ENCODE results near the gene USH2A.

The USH2A gene

GRCh38 chr1:215661033-215661432 lies 762.2 kb downstream of the USH2A start:
- Histone ChIP-seq H3K9me3 (ENCODE audit: insufficient read depth, low read length) (no peaks in the 10 kb centered on the region), H4K20me1 (ENCODE audit: low read depth, low read length) (no peaks in the 10 kb centered on the region), H3K79me2 (ENCODE audit: insufficient read depth, low read length) (no peaks in the 10 kb centered on the region), H3K4me3 (ENCODE audit: insufficient read depth, low read length, poor library complexity, severe bottlenecking) (no peak overlapping the region), H3F3A (ENCODE audit: insufficient read depth) (no peaks in the 10 kb centered on the region), H3K27me3 (ENCODE audit: low read length) (no peaks in the 10 kb centered on the region; the same call in 1 of the 2 replicates), H3K27ac (ENCODE audit: low read depth, low read length) (no peak overlapping the region), H3K36me3 (ENCODE audit: low read length) (no peaks in the 10 kb centered on the region), H3K4me2 (ENCODE audit: low read depth, low read length, poor library complexity, severe bottlenecking) (no peak overlapping the region), H3K9me2 (replicated peaks; ENCODE audit: insufficient read depth, low read length) (no peaks in the 10 kb centered on the region), H2AFZ (ENCODE audit: low read depth, low read length, severe bottlenecking) (no peak overlapping the region), H3K9ac (ENCODE audit: low read length) (no peak overlapping the region)
- TF ChIP-seq EZH2phosphoT487 (conservative IDR thresholded peaks at IDR 0.05; ENCODE audit: low read length) (no peak), CTCF (IDR thresholded peaks at IDR 0.05; ENCODE audit: insufficient read depth, low read length, poor library complexity, severe bottlenecking) (no peak)

GRCh38 chr1:215660259-215660658 lies 763.0 kb downstream of the USH2A start:
- TF ChIP-seq CTCF (IDR thresholded peaks at IDR 0.05; ENCODE audit: insufficient read depth, low read length, poor library complexity, severe bottlenecking) (no peak), EZH2phosphoT487 (conservative IDR thresholded peaks at IDR 0.05; ENCODE audit: low read length) (no peak)
- Histone ChIP-seq H3K27ac (ENCODE audit: low read depth, low read length) (no peak overlapping the region), H3K4me2 (ENCODE audit: low read depth, low read length, poor library complexity, severe bottlenecking) (no peak overlapping the region)

GRCh38 chr1:215657047-215657446 lies 766.2 kb downstream of the USH2A start:
- no peaks in the 10 kb centered on the region for H3K36me3 ChIP-seq (ENCODE audit: low read length)
- H3K79me2 ChIP-seq (ENCODE audit: insufficient read depth, low read length): no peaks in the 10 kb centered on the region
- no peaks in the 10 kb centered on the region; the same call in 1 of the 2 replicates for H3K27me3 ChIP-seq (ENCODE audit: low read length)
- H2AFZ ChIP-seq (ENCODE audit: low read depth, low read length, severe bottlenecking): no peak overlapping the region
- no peak overlapping the region for H3K4me3 ChIP-seq (ENCODE audit: insufficient read depth, low read length, poor library complexity, severe bottlenecking)
- H3K4me2 ChIP-seq (ENCODE audit: low read depth, low read length, poor library complexity, severe bottlenecking): no peak overlapping the region
- H3F3A ChIP-seq (ENCODE audit: insufficient read depth): no peaks in the 10 kb centered on the region
- H3K27ac ChIP-seq (ENCODE audit: low read depth, low read length): no peak overlapping the region
- H3K9me2 ChIP-seq (replicated peaks; ENCODE audit: insufficient read depth, low read length): no peaks in the 10 kb centered on the region
- H4K20me1 ChIP-seq (ENCODE audit: low read depth, low read length): no peaks in the 10 kb centered on the region
- no peak overlapping the region for H3K9ac ChIP-seq (ENCODE audit: low read length)
- no peak for TF ChIP-seq CTCF (IDR thresholded peaks at IDR 0.05; ENCODE audit: insufficient read depth, low read length, poor library complexity, severe bottlenecking)
- TF ChIP-seq EZH2phosphoT487 (conservative IDR thresholded peaks at IDR 0.05; ENCODE audit: low read length): no peak
- H3K9me3 ChIP-seq (ENCODE audit: insufficient read depth, low read length): no peaks in the 10 kb centered on the region

More at GRCh38 chr1:215660259-215660658, 763.0 kb downstream of the USH2A start:
- Histone ChIP-seq H3K4me3 (ENCODE audit: insufficient read depth, low read length, poor library complexity, severe bottlenecking) (no peak overlapping the region), H3K9me2 (replicated peaks; ENCODE audit: insufficient read depth, low read length) (no peaks in the 10 kb centered on the region), H4K20me1 (ENCODE audit: low read depth, low read length) (no peaks in the 10 kb centered on the region), H3K36me3 (ENCODE audit: low read length) (no peaks in the 10 kb centered on the region), H3K9me3 (ENCODE audit: insufficient read depth, low read length) (no peaks in the 10 kb centered on the region), H3K9ac (ENCODE audit: low read length) (no peak overlapping the region), H3K79me2 (ENCODE audit: insufficient read depth, low read length) (no peaks in the 10 kb centered on the region), H3K27me3 (ENCODE audit: low read length) (no peaks in the 10 kb centered on the region; the same call in 1 of the 2 replicates), H2AFZ (ENCODE audit: low read depth, low read length, severe bottlenecking) (no peak overlapping the region), H3F3A (ENCODE audit: insufficient read depth) (no peaks in the 10 kb centered on the region)

Data from SU-DHL-6 (cell line).